ENCODE results near the gene ZBTB3. TPM values are rescaled to one million over a fixed set of nuclear protein-coding genes. Genes with fewer than 3 reads are reported as not detected.

ZBTB3 gene
- total and polyA plus RNA-seq, 9 of the 15 experiments (the other 6 are each of a cell fraction or from before 2014, with no cell fraction given), result 1.9 to 10.0 (median 4.9) TPM

DNA sequence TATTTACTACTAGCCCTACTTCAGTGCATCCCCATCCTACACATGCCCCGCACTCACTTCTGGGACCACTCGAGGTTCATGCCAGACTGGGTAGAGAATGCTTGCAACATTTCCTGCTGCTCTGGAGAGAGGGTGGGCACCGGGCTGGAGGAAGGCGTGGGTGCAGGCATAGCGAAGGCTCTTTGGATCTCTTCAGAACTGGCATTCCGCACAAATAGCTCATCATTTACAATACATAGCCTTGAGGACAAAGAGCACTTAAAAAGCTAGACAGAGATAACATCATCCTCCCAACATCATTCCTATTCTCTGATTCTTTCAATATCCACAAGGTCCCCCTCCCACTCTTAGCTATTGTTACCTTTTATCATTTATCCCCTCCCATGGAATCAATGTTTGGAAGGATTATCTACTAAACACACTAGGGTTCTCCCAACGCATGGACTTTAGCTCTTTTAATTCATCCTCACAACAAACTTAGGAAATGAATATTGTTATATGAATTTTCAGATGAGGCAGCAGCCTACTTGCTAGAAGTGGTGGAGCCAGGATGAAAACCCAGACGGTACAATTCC, 40.3 kb upstream of the ZBTB3 start:
- Histone ChIP-seq H3K36me3 (ENCODE audit: control insufficient read depth, insufficient read depth, low read length) (peaks cover 87% of the 10 kb centered on the region), H3K27ac (ENCODE audit: extremely low read depth, low read depth, low read length) (no peak overlapping the region)
- WGBS (ENCODE audit: insufficient coverage, low coverage, missing lambda C conversion rate), result 95% methylated on average over 8 of the region's 8 CpGs

GRCh38 chr11:62792202-62792575, 38.2 kb upstream of the ZBTB3 start:
- H3K9ac ChIP-seq (ENCODE audit: insufficient read depth in 1 of 2, low read depth in 2 of 2, low read length in 2 of 2), result peak overlapping the region; percentile 33 to 85
- FAIRE-seq, result no peak
- H3K4me1 ChIP-seq (replicated peaks in 1 of 2; ENCODE audit: control insufficient read depth in 2 of 2, insufficient read depth in 2 of 2, low read length in 2 of 2), result peaks cover 21 to 27% of the 10 kb centered on the region in 2 experiments
- no peaks in the 10 kb centered on the region for H3K27me3 ChIP-seq (ENCODE audit: control insufficient read depth in 2 of 2, insufficient read depth in 2 of 2, low read length in 2 of 2)
- peak overlapping the region; percentile 95 for H3K4me2 ChIP-seq (ENCODE audit: insufficient read depth, low read length)
- WGBS (ENCODE audit: insufficient coverage, low coverage, missing lambda C conversion rate), result 29% methylated on average over 11 of the region's 11 CpGs
- POLR2A ChIA-PET, result interaction anchor here (0.7 to 11.4 kb wide), 6 partner anchors 10 to 63 kb away, joined by 3 to 116 read pairs (median 13); partner anchors contain the start of gene NXF1
- peak; percentile 4; the same call in 2 of the 3 replicates for ATAC-seq
- in situ Hi-C loops (cut with MboI) (no loop called here), intact Hi-C loops (cut with micrococcal nuclease) (no loop called here)
- CTCF ChIA-PET (ENCODE audit: low intra/inter-chr PET ratio), result no interaction called here
- peaks cover 80% of the 10 kb centered on the region for H3K36me3 ChIP-seq (ENCODE audit: control insufficient read depth, insufficient read depth, low read length)
- no TSS peak for BruUV-seq (replicated peaks)
- no peaks in the 10 kb centered on the region for H3K9me1 ChIP-seq (ENCODE audit: control insufficient read depth, insufficient read depth, low read length)
- H3K4me3 ChIP-seq, result peak overlapping the region; percentile 100
- H4K20me1 ChIP-seq (replicated peaks; ENCODE audit: control insufficient read depth, insufficient read depth, low read length), result no peaks in the 10 kb centered on the region
- H2AFZ ChIP-seq (ENCODE audit: low read depth, low read length), result peak overlapping the region; percentile 90
- H3K9me3 ChIP-seq (replicated peaks; ENCODE audit: control insufficient read depth, insufficient read depth, low read depth, low read length), result no peaks in the 10 kb centered on the region
- peak overlapping the region; percentile 91 for H3K27ac ChIP-seq (ENCODE audit: extremely low read depth, low read depth, low read length)
- peak in 2 of 4 experiments; percentile 37 to 56 for DNase-seq (ENCODE audit: extremely low read depth in 1 of 4, low spot score in 3 of 4)
- H3K79me2 ChIP-seq (ENCODE audit: control insufficient read depth, insufficient read depth, low read length), result peaks cover 47% of the 10 kb centered on the region
- peak in 1 of 2 experiments; percentile 38; a peak in 1 of 4 replicates for TF ChIP-seq ARNT (IDR thresholded peaks at IDR 0.05)
- peak; percentile 43; the same call in 1 of the 2 replicates for TF ChIP-seq LEF1 (IDR thresholded peaks at IDR 0.05)
- TF ChIP-seq ILK (tag; IDR thresholded peaks at IDR 0.05; ENCODE audit: borderline replicate concordance, low read depth), result no peak
- TF ChIP-seq ATF1 (CRISPR knock-in tag; IDR thresholded peaks at IDR 0.05), result no peak
- 0 out of 2 replicates have a peak, but pooled peaks have one; percentile 9 for TF ChIP-seq ATF1 (tag; IDR thresholded peaks at IDR 0.05)
- TF ChIP-seq, protein P1, sequence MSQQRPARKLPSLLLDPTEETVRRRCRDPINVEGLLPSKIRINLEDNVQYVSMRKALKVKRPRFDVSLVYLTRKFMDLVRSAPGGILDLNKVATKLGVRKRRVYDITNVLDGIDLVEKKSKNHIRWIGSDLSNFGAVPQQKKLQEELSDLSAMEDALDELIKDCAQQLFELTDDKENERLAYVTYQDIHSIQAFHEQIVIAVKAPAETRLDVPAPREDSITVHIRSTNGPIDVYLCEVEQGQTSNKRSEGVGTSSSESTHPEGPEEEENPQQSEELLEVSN (IDR thresholded peaks at IDR 0.05; ENCODE audit: borderline replicate concordance in 1 of 2, extremely low read depth in 1 of 2, insufficient read depth in 1 of 2, insufficient read length in 1 of 2, low read depth in 1 of 2, low read length in 1 of 2, poor library complexity in 1 of 2, severe bottlenecking in 1 of 2), result peak in 1 of 2 experiments; percentile 25
- TF ChIP-seq PHF20 (IDR thresholded peaks at IDR 0.05; ENCODE audit: partially characterized antibody), result no peak
- TF ChIP-seq MXI1 (IDR thresholded peaks at IDR 0.05; ENCODE audit: low read depth, low read length), result no peak
- 0 out of 2 replicates have a peak, but pooled peaks have one; percentile 10 for TF ChIP-seq ZNF24 (IDR thresholded peaks at IDR 0.05)

More for the DNA sequence above, 40.3 kb upstream of the ZBTB3 start:
- intact Hi-C loops (cut with micrococcal nuclease), result no loop called here
- FAIRE-seq, result no peak
- in situ Hi-C loops (cut with MboI), result no loop called here
- Histone ChIP-seq H3K4me1 (replicated peaks in 1 of 2; ENCODE audit: control insufficient read depth in 2 of 2, insufficient read depth in 2 of 2, low read length in 2 of 2) (peaks cover 17 to 20% of the 10 kb centered on the region in 2 experiments; a peak in 4 of 5 replicates), H3K9me1 (ENCODE audit: control insufficient read depth, insufficient read depth, low read length) (no peaks in the 10 kb centered on the region), H3K4me3 (no peak overlapping the region), H2AFZ (ENCODE audit: low read depth, low read length) (no peak overlapping the region), H3K9me3 (replicated peaks; ENCODE audit: control insufficient read depth, insufficient read depth, low read depth, low read length) (no peaks in the 10 kb centered on the region), H4K20me1 (replicated peaks; ENCODE audit: control insufficient read depth, insufficient read depth, low read length) (no peaks in the 10 kb centered on the region), H3K79me2 (ENCODE audit: control insufficient read depth, insufficient read depth, low read length) (peaks cover 28% of the 10 kb centered on the region), H3K4me2 (ENCODE audit: insufficient read depth, low read length) (no peak overlapping the region), H3K9ac (ENCODE audit: insufficient read depth in 1 of 2, low read depth in 2 of 2, low read length in 2 of 2) (no peak overlapping the region), H3K27me3 (ENCODE audit: control insufficient read depth in 2 of 2, insufficient read depth in 2 of 2, low read length in 2 of 2) (no peaks in the 10 kb centered on the region)
- DNase-seq (ENCODE audit: extremely low read depth in 1 of 4, low spot score in 3 of 4), result no peak
- POLR2A ChIA-PET, result interaction anchor here (0.5 to 11.4 kb wide), 10 partner anchors 8 to 87 kb away, joined by 3 to 116 read pairs (median 4); partner anchors contain the start of genes STX5 and TEX54
- TF ChIP-seq HOXB6 (CRISPR knock-in tag; IDR thresholded peaks at IDR 0.05; ENCODE audit: borderline replicate concordance) (no peak), MCM2 (IDR thresholded peaks at IDR 0.05; ENCODE audit: low read depth) (no peak), ZSCAN29 (IDR thresholded peaks at IDR 0.05) (no peak)
- no TSS peak for BruUV-seq (replicated peaks)
- ATAC-seq, result no peak
- CTCF ChIA-PET (ENCODE audit: low intra/inter-chr PET ratio), result no interaction called here

Measured in K562 (cell line).